Measurements from ENCODE around the gene OR2G6.

OR2G6 gene

GRCh38 chr1:248576260-248576980 lies 68.5 kb downstream of the OR2G6 start:
- FAIRE-seq: no peak
